ENCODE data around the gene CRACDL.

Gene CRACDL

DNA sequence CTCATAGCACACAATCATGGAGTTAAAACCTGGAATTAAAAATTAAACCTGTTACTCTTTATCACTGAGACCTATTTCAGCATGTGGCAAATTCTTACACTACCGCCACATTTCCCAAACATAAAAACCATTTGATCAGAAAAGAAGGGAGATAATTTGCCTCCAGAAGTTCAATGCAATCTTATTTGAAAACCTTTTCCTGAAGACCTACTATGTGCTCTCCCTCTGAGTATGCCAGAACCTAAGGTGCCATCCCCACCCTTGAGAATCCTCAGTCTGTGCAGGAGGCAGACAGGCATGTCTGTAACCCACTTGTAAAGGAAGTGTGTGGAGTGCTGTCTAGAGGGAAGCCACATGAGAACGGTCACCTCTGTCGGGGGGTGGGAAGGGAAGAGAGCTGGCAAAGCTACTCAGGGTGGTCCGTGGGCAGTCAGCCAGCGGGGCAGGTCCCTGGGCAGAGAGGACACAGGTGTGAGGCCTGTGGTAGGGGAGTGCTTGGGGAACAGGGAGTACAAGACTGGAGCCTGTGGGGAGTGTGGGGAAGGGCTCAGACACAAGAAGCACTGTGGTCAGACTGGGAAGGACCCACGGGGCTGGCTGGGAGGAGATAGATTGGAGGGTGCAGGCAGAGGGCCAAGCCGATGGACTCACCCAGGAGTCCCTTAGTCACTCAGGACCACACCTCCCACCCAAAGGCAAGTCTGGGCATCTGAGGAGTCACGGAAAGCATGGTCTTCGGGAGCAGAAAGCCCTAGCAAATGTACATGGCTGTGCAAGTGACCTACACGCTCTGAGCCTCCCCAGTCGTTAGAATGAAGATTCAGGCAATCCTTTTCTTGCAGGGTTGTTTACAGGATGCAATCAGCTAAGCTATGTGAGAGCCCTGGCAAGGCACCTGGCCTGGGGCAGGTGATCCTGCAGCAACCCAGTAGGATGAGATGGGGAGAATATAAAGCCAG is 22.8 kb downstream of the CRACDL start:
- no peak for DNase-seq (ENCODE audit: low read depth)
- TF ChIP-seq, protein P1, sequence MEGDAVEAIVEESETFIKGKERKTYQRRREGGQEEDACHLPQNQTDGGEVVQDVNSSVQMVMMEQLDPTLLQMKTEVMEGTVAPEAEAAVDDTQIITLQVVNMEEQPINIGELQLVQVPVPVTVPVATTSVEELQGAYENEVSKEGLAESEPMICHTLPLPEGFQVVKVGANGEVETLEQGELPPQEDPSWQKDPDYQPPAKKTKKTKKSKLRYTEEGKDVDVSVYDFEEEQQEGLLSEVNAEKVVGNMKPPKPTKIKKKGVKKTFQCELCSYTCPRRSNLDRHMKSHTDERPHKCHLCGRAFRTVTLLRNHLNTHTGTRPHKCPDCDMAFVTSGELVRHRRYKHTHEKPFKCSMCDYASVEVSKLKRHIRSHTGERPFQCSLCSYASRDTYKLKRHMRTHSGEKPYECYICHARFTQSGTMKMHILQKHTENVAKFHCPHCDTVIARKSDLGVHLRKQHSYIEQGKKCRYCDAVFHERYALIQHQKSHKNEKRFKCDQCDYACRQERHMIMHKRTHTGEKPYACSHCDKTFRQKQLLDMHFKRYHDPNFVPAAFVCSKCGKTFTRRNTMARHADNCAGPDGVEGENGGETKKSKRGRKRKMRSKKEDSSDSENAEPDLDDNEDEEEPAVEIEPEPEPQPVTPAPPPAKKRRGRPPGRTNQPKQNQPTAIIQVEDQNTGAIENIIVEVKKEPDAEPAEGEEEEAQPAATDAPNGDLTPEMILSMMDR (IDR thresholded peaks at IDR 0.05; ENCODE audit: control insufficient read depth, insufficient read depth, low read depth, low read length, missing control alignments) = no peak
- H3K4me3 ChIP-seq (ENCODE audit: control insufficient read depth, low read depth, low read length) = no peak overlapping the region

DNA sequence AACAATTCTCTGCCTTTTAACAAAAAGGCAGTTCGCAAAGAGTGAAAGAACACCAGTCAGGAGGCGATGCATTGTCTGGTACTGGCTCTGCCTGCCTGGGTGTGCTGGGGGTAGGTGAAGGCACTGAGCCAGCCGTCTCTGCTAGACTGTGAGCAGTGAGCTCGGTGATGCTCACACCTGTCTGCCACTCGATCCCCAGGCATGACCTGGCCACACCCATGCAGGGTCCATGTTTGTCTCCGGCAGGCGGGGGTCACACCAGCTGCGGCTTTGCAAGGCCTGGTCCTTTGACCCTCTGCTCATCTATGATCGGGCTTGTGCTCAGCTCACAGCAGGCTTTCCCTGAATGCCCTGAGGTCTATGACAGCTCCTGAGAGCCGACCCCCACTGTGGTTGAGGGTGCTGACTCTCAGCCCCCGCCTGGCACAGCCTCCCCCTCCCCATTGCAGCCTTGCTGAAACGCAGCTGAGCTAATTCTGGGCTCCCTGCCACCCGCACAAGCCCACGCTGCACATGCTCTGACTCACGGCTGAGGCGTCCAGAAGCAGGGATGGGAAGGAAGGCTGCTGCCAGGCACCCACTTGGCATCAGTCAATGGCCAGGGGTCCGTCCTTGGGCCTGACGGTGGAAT is 23.7 kb downstream of the CRACDL start:
- no peak overlapping the region for H3K4me3 ChIP-seq (ENCODE audit: control insufficient read depth, low read depth, low read length)
- peak; percentile 49 for DNase-seq (ENCODE audit: low read depth)
- TF ChIP-seq, protein P1 (IDR thresholded peaks at IDR 0.05; ENCODE audit: control insufficient read depth, insufficient read depth, low read depth, low read length, missing control alignments) = no peak

DNA sequence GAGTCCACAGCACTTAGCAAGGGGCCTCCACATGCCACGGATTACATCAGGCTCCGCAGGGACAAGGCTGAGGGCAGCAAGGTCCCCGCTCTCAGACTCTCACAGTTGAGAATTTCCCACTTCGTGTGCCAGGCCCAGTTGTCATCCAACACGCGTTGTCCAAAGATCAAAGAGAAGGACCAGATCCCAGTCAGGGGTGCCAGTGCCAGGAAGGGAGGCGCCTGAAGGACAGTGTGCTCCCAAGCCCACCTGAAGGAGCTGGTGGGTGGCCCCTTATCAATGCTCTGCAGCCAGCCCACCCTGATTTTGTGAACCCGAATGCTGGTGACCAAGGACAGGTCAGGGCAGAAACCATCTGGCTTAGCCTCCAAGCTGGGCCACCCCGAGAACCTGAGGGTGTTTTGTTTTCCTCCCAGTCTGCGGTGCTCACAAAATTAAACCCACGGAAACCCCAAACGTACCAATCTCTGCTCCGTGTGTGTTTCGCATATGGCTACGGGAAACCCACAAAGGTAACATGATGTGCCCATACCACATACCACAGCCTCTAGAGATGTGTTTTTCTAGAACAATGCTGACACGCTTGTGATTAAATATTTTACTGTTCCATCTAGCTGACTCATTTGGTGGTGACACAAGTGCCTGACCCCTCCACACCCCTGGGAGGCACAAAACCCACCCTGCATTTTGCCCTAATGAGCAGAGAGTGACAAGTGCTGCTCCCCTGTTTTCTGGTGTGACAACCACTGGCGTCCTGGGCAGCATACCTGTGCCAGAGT is 24.5 kb downstream of the CRACDL start:
- no peak overlapping the region for H3K4me3 ChIP-seq (ENCODE audit: control insufficient read depth, low read depth, low read length)
- TF ChIP-seq, protein P1 (IDR thresholded peaks at IDR 0.05; ENCODE audit: control insufficient read depth, insufficient read depth, low read depth, low read length, missing control alignments) = no peak
- no peak for DNase-seq (ENCODE audit: low read depth)

DNA sequence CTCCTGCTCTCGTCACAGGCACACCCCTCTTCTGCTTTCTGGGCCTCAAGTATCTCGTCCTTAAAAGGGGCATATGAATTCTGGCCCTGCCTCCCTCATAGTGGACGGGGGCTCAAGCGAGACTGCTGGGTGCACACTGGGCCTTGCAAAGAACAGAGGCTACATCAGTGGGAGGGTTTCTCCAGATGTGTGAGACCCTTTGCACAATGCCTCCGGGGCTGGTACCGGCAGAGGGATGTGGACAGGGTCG is 25.0 kb downstream of the CRACDL start:
- no peak overlapping the region for H3K4me3 ChIP-seq (ENCODE audit: control insufficient read depth, low read depth, low read length)
- TF ChIP-seq, protein P1 (IDR thresholded peaks at IDR 0.05; ENCODE audit: control insufficient read depth, insufficient read depth, low read depth, low read length, missing control alignments) = no peak

DNA sequence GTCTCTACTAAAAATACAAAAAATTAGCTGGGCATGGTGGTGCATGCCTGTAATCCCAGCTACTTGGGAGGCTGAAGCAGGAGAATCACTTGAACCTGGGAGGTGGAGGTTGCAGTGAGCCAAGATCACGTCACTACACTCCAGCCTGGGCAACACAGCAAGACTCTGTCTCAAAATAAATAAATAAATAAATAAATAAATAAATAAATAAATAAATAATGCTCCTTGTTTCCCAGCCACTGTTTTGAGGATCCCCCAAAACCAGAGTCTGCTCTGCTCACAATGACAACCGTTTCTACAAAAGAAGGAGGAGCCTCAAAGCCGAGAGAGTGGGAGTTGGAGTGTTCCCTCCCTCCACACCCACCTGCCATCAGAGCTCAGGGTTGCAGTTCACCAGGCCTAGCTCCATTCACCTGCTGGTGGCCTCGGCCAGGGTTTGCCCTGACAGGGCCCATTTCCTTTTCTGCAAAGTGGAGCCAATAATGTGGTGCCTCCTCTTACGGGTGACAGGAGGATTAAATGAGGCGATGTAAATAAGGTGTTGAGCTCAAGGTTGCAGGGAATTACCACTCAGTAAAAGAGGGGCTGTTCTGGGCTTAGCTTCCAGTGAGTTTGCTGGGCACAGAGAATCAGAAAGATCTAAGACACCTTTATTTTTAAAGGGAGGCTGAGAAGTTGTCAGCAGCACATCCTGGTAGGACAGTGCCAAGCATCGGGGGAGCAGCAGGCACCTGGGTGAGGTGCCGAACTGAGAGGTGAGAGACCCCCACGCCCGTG is 25.5 kb downstream of the CRACDL start:
- DNase-seq (ENCODE audit: low read depth) = no peak
- no peak overlapping the region for H3K4me3 ChIP-seq (ENCODE audit: control insufficient read depth, low read depth, low read length)
- TF ChIP-seq, protein P1 (IDR thresholded peaks at IDR 0.05; ENCODE audit: control insufficient read depth, insufficient read depth, low read depth, low read length, missing control alignments) = no peak

More for the DNA sequence above, 25.0 kb downstream of the CRACDL start:
- no peak for DNase-seq (ENCODE audit: low read depth)
